Kidney tubule cell (primary cell): ENCODE results near the gene DERA.
"Not testable (repeated sequence)": the region's sequence is repeated elsewhere in the genome, so short reads cannot be mapped to it uniquely, and the experiment has no call there.

Experiments
- DNase-seq: peaks from one replicate; pipeline ENCODE4 v3.0.0-alpha.2; 2018; ENCODE audit warnings: low spot score

The DERA gene

DNA sequence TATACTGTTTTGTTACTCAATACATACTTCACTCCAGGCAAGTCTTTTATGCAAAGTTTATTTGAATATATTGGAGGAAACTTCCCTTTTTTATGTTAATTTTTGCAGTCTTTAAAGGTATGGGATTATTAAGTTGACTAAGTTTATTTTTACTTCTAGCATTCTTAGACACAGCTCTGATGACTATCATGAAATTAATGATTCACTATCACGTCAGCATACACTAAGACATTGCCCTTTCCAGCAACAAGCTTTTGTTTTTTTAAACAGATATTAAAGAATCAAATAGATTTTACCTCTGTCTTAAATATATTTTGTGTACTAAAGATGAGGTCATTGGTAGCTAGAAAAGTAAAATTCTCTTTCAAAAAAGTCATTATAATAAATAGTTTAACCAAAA, 52.1 kb downstream of the DERA start:
- peak; percentile 75 for DNase-seq

DNA sequence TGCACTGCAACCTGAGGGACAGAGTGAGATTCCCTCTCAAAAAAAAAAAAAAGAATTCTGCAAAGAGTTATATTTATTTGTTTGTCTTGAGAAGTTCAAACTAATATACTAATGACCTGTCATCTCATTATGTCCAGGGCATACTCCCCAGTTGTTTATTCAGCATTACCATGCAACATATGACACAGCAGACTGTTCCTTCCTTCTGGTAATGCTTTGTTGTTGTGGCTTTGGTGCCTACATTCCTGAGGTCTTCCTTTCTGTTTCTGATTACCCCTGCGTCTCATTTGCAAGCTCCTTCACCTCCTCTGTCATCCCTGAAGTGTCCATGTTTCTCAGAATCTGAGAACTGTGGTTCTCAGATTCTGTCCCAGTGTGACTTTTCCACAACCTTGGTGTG, 55.3 kb downstream of the DERA start:
- DNase-seq: peak; percentile 86

DNA sequence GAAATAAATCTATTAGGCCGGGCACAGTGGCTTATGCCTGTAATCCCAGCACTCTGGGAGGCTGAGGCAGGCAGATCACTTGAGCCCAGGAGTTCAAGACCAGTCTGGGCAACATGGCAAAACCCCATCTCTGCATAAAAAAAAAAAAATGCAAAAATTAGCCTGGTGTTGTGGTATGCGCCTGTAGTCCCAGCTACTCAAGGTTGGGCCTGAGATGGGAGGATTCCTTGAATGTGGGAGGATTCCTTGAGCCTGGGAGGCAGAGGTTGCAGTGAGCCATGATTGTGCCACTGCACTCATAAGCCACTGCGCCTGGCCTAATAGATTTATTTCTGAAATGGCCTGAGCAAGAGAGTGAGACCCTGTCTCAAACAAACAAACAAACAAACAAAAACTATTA, 55.9 kb downstream of the DERA start:
- not testable (repeated sequence) for DNase-seq

DNA sequence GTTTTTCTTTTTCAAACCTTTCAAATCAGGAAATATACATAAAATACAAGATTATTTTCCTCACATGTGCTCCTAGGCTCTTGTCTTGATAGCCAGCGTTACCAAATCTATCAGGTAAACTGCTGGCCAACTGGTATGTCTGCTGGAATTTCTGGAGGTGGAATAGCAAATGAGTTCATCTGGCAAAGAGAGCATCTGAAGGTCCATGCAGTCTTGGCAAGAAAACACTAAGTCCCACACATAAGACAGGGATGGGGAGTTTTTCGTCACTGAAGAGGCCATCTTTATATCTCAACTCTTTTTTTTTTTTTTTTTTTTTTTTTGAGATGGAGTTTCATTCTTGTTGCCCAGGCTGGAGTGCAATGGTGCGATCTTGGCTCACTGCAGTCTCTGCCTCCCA, 60.1 kb downstream of the DERA start:
- DNase-seq: no peak

DNA sequence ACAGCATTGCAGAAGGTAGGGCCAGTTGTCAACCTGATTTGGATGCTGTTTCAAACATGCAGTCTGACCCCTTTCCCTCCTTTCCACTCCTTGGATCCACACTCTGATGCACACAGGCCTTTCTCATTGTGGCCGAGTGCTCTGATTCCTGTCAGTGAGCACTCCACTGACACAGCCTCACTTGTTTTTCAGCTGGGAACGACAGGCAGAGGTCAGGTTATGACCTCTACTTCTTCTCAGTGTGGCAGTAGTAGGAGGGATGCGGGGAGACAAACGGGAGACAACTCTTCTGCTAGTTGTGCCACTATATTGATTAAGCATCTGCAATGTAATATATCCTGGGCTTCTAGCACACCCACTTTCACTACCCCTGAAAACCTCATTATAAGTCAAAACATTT, 61.8 kb downstream of the DERA start:
- no peak for DNase-seq

DNA sequence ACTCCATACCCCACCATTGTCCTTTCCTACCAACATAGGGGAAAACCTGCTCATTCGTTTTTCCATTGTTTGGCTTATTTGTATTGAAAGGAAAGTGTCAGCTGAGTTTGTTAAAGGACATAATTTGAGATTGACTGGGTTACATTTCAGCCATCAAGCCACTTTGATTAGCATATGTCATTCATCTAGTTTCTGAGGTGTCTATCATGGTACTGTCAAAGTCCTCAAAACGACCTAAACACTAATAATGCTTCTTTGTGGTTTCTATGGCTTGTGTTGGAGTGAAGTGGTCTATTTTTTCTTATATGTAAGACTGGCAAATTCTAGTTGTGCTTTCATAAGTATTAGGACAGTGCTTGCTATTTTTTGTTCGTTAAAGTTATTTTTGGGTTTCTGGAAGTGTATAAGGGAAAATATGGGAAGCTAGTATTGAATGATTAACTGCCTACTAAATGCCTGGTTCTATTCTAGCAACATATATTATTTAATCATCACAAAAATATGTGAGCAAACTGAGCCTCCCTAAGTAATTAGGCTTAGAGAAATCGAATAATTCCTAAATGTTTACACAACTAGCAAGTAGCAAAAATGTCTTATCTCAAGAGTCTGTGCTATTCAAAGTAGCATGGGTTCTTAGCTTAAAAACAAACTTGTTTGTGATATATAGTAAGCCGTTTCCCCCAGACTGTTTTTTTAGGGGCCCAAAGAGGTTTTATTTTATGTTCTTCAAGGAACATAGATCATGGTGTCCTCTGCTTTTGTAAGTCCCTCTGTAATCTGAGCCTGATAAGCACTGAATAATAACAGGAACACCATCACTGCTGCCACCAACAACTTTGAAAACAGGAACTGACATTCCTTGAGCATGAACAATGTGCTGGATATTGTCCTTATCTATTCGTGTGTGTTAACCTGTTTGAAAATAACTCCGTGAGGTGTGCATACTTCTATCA, 67.1 kb downstream of the DERA start:
- DNase-seq: peak; percentile 95

DNA sequence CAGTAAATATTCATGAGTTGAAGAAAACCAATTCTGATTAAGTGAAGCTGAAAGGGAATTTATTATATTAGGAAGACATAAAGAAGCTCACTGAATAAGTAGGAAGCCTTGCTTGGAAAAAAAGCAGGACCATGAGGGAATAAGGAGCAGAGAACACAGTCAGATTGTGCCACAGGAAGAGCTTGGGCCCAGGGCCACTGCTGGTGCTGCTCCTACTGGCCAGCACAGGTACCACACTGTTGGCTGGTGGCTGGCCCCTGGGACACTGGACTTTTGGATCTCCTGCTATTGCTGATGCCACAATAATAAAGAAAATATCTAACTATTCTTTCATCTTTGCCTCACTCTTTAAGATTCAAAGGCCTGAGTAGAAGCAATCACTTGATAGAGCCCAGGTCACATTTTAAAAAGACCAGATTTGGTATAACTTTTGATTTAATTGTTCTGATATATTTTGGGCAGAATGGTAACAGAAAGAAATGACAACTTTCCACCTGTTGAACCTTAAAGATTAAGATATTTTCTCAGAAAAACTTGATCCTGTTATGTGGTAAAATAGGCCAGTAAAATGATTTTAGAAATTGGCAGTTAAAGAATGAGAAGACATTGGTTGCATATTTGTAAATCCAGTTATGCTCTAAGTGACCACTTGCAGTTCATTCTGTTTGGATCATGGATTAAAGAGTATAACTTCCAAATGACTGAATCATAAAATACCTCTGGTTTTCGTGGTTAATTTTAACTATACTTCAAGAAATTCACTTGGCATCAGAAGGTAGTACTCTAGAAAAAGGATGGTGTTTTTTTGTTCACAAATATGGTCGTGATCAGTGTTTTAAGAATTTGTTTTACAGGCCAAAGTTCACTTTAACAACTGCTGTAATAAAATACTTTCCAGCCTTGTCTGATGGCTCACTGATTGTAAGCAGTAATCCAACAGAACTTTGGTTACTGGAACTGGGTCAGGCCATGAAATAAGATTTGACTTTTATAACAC, 68.3 kb downstream of the DERA start:
- DNase-seq: peak; percentile 93

DNA sequence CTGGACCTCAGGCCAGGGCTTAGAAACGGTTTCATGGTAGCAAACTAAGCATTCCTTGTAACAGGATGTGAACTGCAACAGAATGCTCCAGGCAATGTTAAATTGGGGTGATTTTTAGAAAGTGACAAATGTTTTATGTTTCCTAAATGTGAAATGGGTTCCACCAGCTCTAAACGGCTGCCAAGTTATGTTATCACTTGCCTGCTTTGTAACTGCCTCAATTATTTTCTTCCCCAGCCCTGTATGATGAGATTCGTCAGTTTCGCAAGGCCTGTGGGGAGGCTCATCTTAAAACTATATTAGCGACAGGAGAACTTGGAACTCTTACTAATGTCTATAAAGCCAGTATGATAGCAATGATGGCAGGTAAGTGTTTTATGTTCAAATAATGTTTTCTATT, 70.9 kb downstream of the DERA start:
- DNase-seq: no peak

DNA sequence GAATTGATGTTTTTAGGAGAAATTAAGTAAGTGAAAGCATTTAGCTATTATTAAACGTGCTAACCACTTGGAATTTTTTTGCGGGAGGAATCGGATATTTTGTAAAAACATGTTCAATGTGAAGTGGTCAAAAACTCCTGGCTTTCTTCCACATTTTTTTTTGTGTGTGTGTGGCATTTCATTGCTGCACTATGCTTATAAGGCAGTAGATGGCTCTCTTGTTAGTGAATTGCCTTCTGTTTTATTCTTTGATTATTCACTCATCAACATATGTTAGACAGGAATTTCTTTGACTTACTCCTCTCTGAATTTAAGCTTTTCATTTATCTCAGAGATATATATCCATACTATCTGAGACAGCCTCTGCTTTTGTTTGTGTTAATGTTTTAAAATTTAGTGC, 71.3 kb downstream of the DERA start:
- peak; percentile 43 for DNase-seq

DNA sequence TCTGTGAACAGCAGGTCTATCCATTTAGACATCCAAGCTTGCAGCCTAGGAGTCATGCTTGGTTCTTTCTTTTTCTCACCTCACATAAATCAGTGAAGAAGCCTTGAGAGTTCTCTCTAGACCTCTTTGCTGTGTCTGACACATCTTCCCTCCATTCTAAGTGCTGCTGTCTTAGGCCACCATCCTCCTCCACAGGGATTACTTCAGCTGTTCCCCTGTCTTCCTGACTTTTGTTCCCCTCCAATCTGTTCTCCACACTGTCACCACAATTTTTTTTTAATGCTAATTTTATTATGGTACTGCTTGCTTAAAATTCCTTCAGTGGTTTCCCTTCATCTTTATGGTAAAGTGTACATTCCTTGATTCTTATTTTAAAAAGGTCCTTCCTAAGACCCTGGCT, 71.8 kb downstream of the DERA start:
- no peak for DNase-seq

DNA sequence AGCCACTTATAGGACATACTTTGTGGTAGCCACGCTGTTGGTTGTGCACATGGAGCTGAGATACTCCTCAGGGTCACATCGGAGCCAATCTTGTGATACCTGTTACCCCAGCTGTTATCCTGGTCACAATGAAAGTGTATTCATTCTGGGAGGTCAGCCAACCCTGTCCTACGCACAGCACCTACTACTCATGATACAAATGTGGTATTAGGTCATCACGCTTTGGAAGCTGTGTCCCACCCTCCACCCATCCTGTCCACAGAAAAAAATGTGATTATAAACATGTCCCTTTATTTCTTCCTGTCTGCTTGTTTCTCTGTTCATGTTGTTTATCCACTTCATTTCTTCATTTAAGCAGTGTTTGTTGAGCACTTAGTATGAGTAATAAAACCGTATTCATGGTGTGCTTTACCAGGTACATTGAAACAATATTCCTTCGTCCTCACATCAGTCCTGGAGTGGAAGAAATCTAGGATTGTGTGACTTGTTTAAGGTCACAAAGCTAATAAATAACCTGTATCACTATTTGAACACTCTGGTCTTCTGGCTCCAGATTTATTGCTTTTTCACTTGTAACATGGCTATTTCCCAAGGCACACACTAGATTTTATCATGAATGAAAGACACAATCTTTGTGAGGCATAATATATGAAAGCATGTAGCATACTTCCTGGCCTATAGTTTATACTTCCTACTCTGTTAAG, 73.1 kb downstream of the DERA start:
- peak; percentile 66 for DNase-seq

DNA sequence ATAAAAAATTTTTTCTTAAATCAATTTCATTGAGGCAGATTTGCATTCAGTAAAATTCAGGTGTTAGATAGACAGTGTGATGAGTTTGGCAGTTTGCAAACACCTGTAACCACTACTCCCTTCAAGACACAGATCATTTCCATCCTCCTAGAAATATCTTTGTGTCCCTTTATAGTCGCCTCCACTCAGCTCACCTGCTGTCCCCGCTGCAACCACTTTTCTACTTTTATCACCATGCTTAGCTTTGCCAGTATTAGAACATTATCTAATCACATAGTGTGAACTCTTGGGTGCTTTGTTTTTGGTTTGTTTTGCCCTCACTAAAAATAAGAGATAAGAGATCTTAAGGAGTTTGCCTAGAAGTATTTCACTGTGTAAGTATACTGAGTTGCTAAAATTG, 73.8 kb downstream of the DERA start:
- no peak for DNase-seq

DNA sequence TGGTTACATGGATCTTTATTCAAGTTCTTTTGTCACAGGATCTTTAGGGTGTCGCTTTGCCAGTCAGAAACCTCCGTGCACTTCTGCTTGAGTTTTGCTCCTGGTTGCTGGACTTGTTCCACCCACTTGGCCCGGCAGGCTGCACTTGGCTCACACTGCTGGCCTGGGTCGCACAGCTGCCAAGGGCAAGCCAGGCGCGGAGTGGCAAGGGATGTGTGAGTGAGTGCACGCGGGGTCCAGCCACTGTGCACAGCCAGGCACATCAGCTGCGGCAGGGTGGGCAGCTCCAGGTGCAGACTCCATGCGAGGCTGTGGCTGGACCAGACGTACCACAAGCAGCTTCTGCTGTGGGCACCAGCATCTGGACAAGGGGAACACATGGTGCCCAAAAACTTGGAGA, 76.6 kb downstream of the DERA start:
- DNase-seq: no peak

DNA sequence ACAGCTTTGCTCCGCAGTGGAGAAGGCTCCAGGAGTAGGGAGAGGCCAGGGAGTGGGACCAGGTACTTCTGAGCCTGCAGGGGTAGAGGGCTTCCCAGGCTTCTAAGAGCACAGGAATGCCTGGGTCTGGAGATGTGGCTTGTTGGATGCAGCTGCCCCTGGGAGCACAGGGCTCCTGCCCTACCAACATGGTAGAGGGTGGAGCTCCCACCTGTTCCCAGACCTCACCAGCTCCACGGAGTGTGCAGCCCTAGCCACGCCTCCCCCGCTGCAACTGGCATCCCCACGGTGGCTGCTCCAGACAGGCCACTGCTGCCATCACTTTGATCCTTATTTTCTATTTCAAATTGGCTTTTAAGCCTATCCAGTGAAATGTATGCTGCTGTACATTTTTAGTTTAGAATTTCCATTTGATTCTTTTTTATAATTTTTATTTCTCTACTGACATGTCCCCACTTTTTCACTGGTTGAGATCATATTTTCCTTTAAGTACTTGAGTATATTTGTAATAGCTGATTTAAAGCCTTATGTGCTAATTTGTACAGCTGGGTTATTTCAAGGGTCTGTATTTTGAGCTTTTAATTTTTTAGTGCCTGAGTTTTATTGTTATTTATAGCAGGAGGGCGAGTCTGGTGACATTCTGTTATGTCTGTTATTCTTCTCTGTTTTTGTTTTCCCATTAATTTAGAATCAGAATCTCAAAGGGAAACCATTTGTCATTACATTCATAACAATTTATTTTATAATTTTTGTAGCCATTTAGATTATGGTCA, 78.0 kb downstream of the DERA start:
- DNase-seq: no peak

DNA sequence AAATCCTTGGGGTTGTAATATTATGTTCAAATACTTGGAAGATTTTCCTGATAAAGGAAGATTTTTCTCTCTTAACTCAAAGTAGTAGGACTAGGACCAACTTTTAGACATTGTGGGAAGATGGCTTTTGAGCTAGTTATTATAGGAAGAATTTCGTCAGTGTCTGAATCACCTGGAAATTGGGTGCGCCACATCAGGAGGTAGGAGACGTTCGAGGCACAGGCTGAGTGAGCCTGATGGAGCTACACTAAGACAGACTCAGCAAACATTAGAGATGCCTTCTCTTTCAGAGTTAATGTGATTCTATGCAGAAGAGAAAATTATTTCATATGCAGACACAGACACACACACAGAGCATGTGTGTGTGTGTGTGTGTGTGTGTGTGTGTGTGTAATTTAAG, 84.7 kb downstream of the DERA start:
- no peak for DNase-seq

DNA sequence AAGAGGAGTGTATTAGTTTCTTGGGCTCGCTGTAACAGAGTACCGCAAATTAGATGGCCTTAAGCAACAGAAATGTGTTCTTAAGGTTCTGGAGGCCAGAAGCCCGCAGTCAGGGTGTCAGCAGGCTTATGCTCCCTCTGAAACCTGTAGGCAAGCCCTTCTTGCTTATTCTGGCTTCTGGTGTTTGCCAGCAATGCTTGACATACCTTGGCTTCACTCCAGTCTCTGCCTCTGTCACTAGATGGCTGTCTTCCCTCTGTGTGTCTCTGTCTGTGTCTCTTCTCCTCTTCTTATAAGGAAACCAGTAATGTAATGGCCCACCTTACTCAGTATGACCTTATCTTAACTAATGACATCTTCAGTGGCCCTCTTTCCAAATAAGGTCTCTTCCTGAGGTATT, 85.1 kb downstream of the DERA start:
- peak; percentile 59 for DNase-seq

DNA sequence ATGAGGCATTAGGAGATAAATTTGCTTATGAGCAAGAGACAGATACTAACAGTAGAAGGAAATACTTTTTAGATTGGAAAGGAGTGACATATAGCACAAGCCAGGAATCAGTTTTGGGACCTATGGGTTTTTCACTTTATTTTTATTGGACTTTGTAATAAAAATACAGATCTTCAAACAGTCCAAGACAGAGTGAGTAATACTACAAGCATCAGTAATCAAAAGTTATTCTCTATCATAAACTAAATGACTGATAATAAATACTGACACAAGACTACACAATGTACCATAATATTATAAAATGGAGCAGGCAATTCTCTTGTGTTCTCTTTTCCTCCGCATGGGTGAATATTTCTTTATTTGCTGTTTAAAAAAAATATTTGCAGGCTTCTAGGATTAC, 85.8 kb downstream of the DERA start:
- no peak for DNase-seq

DNA sequence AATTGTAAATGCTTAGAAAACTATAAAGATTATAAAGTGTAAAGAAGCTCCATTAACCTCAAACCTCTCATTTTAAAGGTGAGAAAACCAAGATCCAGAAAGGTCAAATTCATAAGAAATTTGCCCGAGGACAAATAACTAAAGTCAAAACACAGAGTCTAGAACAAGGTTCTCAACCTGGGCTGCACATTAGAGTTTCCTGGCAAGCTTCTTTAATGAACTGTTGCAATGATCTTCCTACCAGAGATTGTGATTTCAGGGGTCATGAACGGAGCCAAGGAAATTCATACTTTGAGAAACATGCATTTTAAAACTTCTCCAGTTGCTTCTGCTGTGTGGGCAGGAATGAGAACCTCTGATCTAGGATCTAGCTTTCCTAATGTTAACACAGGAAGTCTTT, 86.8 kb downstream of the DERA start:
- DNase-seq: no peak

DNA sequence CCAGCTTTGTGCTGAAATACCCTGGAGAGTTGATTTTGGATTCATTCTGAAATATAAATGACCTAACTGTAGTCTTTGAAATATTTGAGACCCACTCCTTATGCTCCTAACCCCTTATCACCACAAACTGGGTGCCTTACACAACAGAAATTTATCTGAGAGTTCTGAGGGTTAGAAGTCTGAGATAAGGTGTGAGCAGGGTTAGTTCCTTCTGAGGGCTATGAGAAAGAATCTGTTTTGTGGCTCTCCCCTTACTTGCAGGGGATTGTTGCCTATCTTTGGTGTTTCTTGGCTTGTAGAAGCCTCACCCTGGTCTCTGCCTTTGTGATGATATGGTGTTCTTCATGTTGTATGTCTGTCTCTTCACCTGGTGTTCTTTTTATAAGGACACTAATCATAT, 91.7 kb downstream of the DERA start:
- no peak for DNase-seq

DNA sequence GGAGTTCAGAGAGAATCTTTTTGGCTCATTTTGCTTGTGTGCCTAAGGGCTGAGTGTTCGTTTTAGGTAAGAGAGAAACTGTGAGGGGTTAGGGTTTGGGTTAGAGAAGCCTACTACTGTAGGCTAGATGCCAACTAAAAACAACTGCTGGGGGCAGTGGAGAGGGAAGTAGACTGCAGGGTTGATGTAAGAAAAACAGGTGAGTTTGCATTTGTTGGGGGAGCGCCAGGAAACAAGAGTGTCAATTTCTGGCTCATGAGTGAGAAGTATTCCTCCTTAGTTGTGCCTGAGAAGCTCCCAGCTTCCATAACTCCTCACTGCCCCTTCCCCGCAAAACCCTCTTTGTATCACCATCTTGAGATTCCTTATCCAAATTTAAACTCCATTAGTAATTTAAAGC, 92.3 kb downstream of the DERA start:
- DNase-seq: no peak

DNA sequence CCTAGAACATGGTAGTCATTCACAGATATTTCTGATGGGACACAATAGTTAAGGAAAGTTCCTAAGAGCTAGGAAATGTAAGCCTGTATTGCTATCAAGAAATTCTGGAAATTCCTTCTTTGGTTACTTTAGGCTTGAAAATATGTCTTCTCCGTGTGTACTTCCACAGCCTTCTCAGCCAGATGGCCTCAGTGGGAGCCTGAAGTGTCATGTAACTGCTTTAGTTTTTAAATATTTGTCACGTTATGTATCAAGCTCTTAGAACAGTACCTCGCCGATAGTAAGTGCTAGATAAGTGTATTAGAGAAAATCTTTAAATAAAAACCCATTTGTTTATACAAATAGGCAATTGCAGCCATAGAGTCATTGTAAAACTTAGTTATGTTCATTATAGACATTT, 95.6 kb downstream of the DERA start:
- DNase-seq: no peak
